ENCODE data around the gene HAUS7.

The HAUS7 gene

DNA sequence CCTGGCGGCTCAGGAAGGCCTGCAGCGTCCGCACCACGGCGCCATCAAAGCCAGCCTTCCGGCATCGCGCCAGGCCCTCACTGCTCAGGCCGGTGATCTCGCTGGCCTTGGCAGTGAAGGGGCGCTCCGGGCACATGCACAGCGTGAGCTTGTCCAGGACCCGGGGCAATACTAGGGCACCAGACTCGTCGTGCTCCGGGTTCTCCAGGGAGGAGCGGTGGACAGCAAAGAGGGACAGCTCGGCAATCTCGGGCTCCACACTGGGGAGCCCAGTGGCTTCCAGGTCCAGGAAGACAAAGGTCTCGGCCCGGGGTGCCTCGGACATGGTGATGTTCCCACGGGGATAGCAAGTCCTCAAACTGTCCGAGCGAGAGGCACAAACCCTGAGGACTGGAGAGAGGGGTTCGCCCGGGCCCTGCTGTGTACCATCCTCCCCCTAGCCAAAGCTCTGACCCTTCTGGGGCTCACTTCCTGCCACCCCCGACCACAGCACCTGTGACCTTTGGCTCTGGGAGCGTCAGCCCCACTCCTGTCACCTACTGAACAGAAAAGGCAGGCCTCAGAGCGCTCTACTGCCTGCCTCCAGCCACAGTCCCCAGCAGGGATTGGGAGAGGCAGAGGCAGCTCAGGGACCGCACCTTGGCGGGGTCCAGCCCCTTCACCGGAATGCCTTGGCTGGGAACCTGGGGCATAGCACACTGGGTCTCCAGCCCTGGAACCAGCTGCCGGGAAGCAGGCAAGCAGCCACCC is 25.1 kb downstream of the HAUS7 start:
- no peak for TF ChIP-seq CTCF (IDR thresholded peaks at IDR 0.05; ENCODE audit: low read depth, low read length)

DNA sequence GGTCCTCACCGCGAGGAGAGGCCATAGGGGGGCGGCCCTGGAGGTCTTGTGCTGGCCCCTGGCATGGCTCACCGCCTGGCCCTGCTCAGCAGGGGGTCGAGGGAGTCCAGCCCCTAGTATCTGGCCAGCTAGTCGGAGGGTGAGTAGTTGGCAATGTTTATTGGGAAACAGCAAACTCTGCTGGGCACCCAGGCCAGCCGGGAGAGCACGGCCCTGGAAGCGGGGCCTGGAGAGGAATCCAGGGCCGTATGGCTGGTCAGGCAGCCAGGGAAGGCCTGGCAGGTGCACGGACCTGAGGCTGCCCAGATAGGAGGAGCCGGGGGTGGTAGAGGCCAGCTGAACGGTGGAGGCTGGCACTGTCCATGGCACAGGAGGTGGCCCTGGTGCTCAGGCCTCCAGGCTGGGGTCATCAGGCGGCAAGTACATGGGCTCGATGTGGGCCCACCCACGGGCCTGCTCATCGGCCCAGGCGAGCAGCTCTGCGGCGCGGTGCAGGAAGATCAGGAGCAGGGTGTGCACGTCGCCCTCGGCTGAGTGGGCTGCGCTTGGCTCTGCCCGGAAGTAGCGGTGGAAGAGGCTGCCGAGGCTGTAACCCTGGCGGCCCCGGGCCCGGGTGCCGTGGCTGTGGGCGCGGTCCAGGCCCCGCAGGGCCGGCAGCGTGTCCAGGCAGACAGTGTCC is 25.9 kb downstream of the HAUS7 start:
- in situ Hi-C loops (cut with HindIII; ENCODE audit: low sequenced_read_pairs): no loop called here
- no peak for TF ChIP-seq CTCF (IDR thresholded peaks at IDR 0.05; ENCODE audit: low read depth, low read length)
- no peak for DNase-seq (ENCODE audit: low read depth, low spot score)
- no peak overlapping the region for H3K4me3 ChIP-seq (ENCODE audit: low read depth, low read length)

More for the DNA sequence above, 25.1 kb downstream of the HAUS7 start:
- no peak overlapping the region for H3K4me3 ChIP-seq (ENCODE audit: low read depth, low read length)
- in situ Hi-C loops (cut with HindIII; ENCODE audit: low sequenced_read_pairs): no loop called here
- no peak for DNase-seq (ENCODE audit: low read depth, low spot score)

GRCh38 chrX:153443476-153444332 is 26.7 kb downstream of the HAUS7 start:
- no peak for TF ChIP-seq CTCF (IDR thresholded peaks at IDR 0.05; ENCODE audit: low read depth, low read length)
- no peak overlapping the region for H3K4me3 ChIP-seq (ENCODE audit: low read depth, low read length)
- no peak for DNase-seq (ENCODE audit: low read depth, low spot score)
- in situ Hi-C loops (cut with HindIII; ENCODE audit: low sequenced_read_pairs): no loop called here

DNA sequence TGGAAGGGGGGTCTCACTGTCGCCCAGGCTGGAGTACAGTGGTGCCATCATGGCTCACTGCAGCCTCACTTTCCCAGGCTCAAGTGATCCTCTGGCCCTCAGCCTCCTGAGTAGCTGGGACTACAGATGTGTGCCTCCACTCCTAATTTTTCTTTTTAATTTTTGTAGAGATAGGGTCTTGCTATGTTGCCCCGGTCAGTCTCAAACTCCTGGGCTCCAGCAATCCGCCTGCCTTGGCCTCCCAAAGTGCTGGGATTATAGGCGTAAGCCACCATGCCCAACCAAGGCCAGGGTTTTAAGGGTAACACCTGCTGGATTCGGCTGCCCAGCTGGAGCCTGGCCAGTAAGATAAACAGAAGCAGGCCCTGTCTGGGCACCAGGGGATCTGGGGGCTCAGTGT is 27.9 kb downstream of the HAUS7 start:
- TF ChIP-seq CTCF (IDR thresholded peaks at IDR 0.05; ENCODE audit: low read depth, low read length): no peak
- no peak for DNase-seq (ENCODE audit: low read depth, low spot score)
- in situ Hi-C loops (cut with HindIII; ENCODE audit: low sequenced_read_pairs): no loop called here

DNA sequence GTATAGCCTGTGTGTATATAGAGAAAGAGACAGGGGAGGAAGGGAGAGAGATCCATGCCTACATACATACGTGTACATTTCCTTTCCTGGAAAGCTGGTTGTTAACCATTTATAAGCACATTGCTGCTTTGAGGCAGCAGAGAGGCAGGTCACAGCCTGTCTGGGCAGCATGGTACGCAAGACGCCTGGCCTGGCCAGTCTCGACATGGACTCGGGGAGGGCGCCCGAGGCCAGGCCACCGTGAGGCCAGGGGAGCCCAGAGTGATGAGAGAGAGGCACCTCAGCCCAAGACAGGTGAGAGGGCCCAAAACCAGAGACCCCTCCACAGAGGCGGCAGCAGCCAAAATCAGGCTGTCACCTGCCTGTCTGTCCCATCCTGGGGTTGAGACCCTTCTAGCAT is 28.4 kb downstream of the HAUS7 start:
- TF ChIP-seq CTCF (IDR thresholded peaks at IDR 0.05; ENCODE audit: low read depth, low read length): no peak
- no peak for DNase-seq (ENCODE audit: low read depth, low spot score)
- in situ Hi-C loops (cut with HindIII; ENCODE audit: low sequenced_read_pairs): no loop called here
- H3K4me3 ChIP-seq (ENCODE audit: low read depth, low read length): no peak overlapping the region

More for the DNA sequence above, 27.9 kb downstream of the HAUS7 start:
- no peak overlapping the region for H3K4me3 ChIP-seq (ENCODE audit: low read depth, low read length)

GRCh38 chrX:153441296-153441695 is 29.1 kb downstream of the HAUS7 start:
- in situ Hi-C loops (cut with HindIII; ENCODE audit: low sequenced_read_pairs): no loop called here
- DNase-seq (ENCODE audit: low read depth, low spot score): no peak
- TF ChIP-seq CTCF (IDR thresholded peaks at IDR 0.05; ENCODE audit: low read depth, low read length): no peak
- no peak overlapping the region for H3K4me3 ChIP-seq (ENCODE audit: low read depth, low read length)
